ENCODE measurements around the gene CNPY4.

The CNPY4 gene

GRCh38 chr7:100111156-100111555 is 8.3 kb upstream of the CNPY4 start:
- Histone ChIP-seq H3K4me3 (replicated peaks; ENCODE audit: insufficient read depth, low read length) (no peak overlapping the region), H3K27me3 (ENCODE audit: insufficient read depth, poor library complexity, severe bottlenecking) (no peaks in the 10 kb centered on the region), H3K27ac (replicated peaks) (no peak overlapping the region)
- TF ChIP-seq CTCF (IDR thresholded peaks at IDR 0.05; ENCODE audit: insufficient read depth, low read length) (no peak), GABPA (IDR thresholded peaks at IDR 0.05; ENCODE audit: low read depth) (no peak), SPI1 (IDR thresholded peaks at IDR 0.05; ENCODE audit: borderline replicate concordance, low read depth) (no peak), POLR2AphosphoS5 (IDR thresholded peaks at IDR 0.05; ENCODE audit: low read depth) (no peak), REST (IDR thresholded peaks at IDR 0.05; ENCODE audit: insufficient replicate concordance, low read depth) (no peak)
- DNase-seq (ENCODE audit: low read depth in 1 of 2, low spot score in 1 of 2) = no peak

GRCh38 chr7:100111914-100112313 is 7.5 kb upstream of the CNPY4 start:
- TF ChIP-seq SPI1 (IDR thresholded peaks at IDR 0.05; ENCODE audit: borderline replicate concordance, low read depth) (no peak), POLR2AphosphoS5 (IDR thresholded peaks at IDR 0.05; ENCODE audit: low read depth) (no peak), CTCF (IDR thresholded peaks at IDR 0.05; ENCODE audit: insufficient read depth, low read length) (no peak), REST (IDR thresholded peaks at IDR 0.05; ENCODE audit: insufficient replicate concordance, low read depth) (no peak), GABPA (IDR thresholded peaks at IDR 0.05; ENCODE audit: low read depth) (no peak)
- Histone ChIP-seq H3K4me3 (replicated peaks; ENCODE audit: insufficient read depth, low read length) (no peak overlapping the region), H3K27me3 (ENCODE audit: insufficient read depth, poor library complexity, severe bottlenecking) (no peaks in the 10 kb centered on the region), H3K27ac (replicated peaks) (no peak overlapping the region)
- no peak for DNase-seq (ENCODE audit: low read depth in 1 of 2, low spot score in 1 of 2)

GRCh38 chr7:100115026-100115425 is 4.4 kb upstream of the CNPY4 start:
- no peak overlapping the region for H3K4me3 ChIP-seq (replicated peaks; ENCODE audit: insufficient read depth, low read length)
- TF ChIP-seq REST (IDR thresholded peaks at IDR 0.05; ENCODE audit: insufficient replicate concordance, low read depth) = no peak
- no peak for TF ChIP-seq CTCF (IDR thresholded peaks at IDR 0.05; ENCODE audit: insufficient read depth, low read length)
- TF ChIP-seq GABPA (IDR thresholded peaks at IDR 0.05; ENCODE audit: low read depth) = no peak
- no peak for TF ChIP-seq SPI1 (IDR thresholded peaks at IDR 0.05; ENCODE audit: borderline replicate concordance, low read depth)
- TF ChIP-seq POLR2AphosphoS5 (IDR thresholded peaks at IDR 0.05; ENCODE audit: low read depth) = no peak
- DNase-seq (ENCODE audit: low read depth in 1 of 2, low spot score in 1 of 2) = no peak
- H3K27ac ChIP-seq (replicated peaks) = no peak overlapping the region
- H3K27me3 ChIP-seq (ENCODE audit: insufficient read depth, poor library complexity, severe bottlenecking) = no peaks in the 10 kb centered on the region
